ENCODE results near the gene DBF4. TPM values are rescaled to one million over a fixed set of nuclear protein-coding genes. Genes with fewer than 3 reads are reported as not detected.

The DBF4 gene
- total and polyA plus RNA-seq, 2 of the 13 experiments (the other 11 are each of a cell fraction or from before 2014, with no cell fraction given) = 5.0 to 64.4 TPM

GRCh38 chr7:87876040-87876868, at the start of gene DBF4, which contains the start of gene SLC25A40 (continued):
- TF ChIP-seq ZNF280B (CRISPR knock-in tag; IDR thresholded peaks at IDR 0.05; ENCODE audit: borderline replicate concordance) (peak; percentile 33; the same call in 1 of the 2 replicates), MLX (CRISPR knock-in tag; IDR thresholded peaks at IDR 0.05) (no peak), CCAR2 (optimal IDR thresholded peaks at IDR 0.05; ENCODE audit: low read depth, low read length) (no peak), ZNF784 (CRISPR knock-in tag; IDR thresholded peaks at IDR 0.05; ENCODE audit: borderline replicate concordance) (peak; percentile 97), CREBL2 (CRISPR knock-in tag; IDR thresholded peaks at IDR 0.05; ENCODE audit: borderline replicate concordance) (no peak; the same call in 1 of the 2 replicates), MBNL3 (CRISPR knock-in tag; conservative IDR thresholded peaks at IDR 0.05) (no peak), ZNF788 (CRISPR knock-in tag; IDR thresholded peaks at IDR 0.05; ENCODE audit: borderline replicate concordance) (no peak; the same call in 1 of the 2 replicates), MXD4 (CRISPR knock-in tag; IDR thresholded peaks at IDR 0.05) (peak; percentile 94), MIER2 (CRISPR knock-in tag; IDR thresholded peaks at IDR 0.05) (no peak; the same call in 1 of the 2 replicates), JUNB (CRISPR knock-in tag; IDR thresholded peaks at IDR 0.05; ENCODE audit: borderline replicate concordance) (peak; percentile 66), ZSCAN25 (CRISPR knock-in tag; IDR thresholded peaks at IDR 0.05) (peak; percentile 68), LBX2 (CRISPR knock-in tag; IDR thresholded peaks at IDR 0.05; ENCODE audit: borderline replicate concordance) (no peak), BHLHE40 (IDR thresholded peaks at IDR 0.05; ENCODE audit: low read length) (peak; percentile 85), SMARCC2 (IDR thresholded peaks at IDR 0.05) (no peak), ZNF713 (CRISPR knock-in tag; IDR thresholded peaks at IDR 0.05) (no peak), KDM3A (CRISPR knock-in tag; IDR thresholded peaks at IDR 0.05; ENCODE audit: low read depth) (peak; percentile 48; the same call in 1 of the 2 replicates), SIN3B (IDR thresholded peaks at IDR 0.05; ENCODE audit: low read length) (peak; percentile 40; the same call in 1 of the 2 replicates), WIZ (CRISPR knock-in tag; IDR thresholded peaks at IDR 0.05) (peak; percentile 62; the same call in 1 of the 2 replicates), DNMT3B (CRISPR knock-in tag; conservative IDR thresholded peaks at IDR 0.05) (no peak; the same call in 1 of the 2 replicates), TBP (CRISPR knock-in tag; IDR thresholded peaks at IDR 0.05) (peak; percentile 78; the same call in 1 of the 2 replicates), RXRA (CRISPR knock-in tag; IDR thresholded peaks at IDR 0.05) (peak; percentile 40; the same call in 1 of the 2 replicates), U2AF1 (optimal IDR thresholded peaks at IDR 0.05; ENCODE audit: low read depth, low read length) (no peak), ZFP91 (CRISPR knock-in tag; IDR thresholded peaks at IDR 0.05; ENCODE audit: borderline replicate concordance) (peak; percentile 87), RCOR2 (CRISPR knock-in tag; IDR thresholded peaks at IDR 0.05) (no peak), CAMTA2 (CRISPR knock-in tag; IDR thresholded peaks at IDR 0.05; ENCODE audit: borderline replicate concordance) (peak; percentile 32; the same call in 1 of the 2 replicates)
